ENCODE measurements around the gene GFRA1.

GRCh38 chr10:116190883-116191282 lies 82.1 kb downstream of the GFRA1 start:
- TF ChIP-seq ZBTB7A (tag by site-specific recombination; IDR thresholded peaks at IDR 0.05; ENCODE audit: low read depth) (no peak), ZNF473 (tag by site-specific recombination; IDR thresholded peaks at IDR 0.05) (no peak), ZNF549 (tag by site-specific recombination; IDR thresholded peaks at IDR 0.05) (no peak), ZNF843 (tag by site-specific recombination; IDR thresholded peaks at IDR 0.05) (no peak), ZNF777 (tag by site-specific recombination; IDR thresholded peaks at IDR 0.05; ENCODE audit: borderline replicate concordance) (no peak), CTCF (tag by site-specific recombination; IDR thresholded peaks at IDR 0.05) (no peak), ZBTB10 (tag by site-specific recombination; IDR thresholded peaks at IDR 0.05) (no peak), REST (tag by site-specific recombination; IDR thresholded peaks at IDR 0.05) (no peak), ZBTB49 (tag by site-specific recombination; IDR thresholded peaks at IDR 0.05; ENCODE audit: low read depth) (no peak)

Measured in HEK293 (cell line).